SH-SY5Y (cell line): Measurements from ENCODE around the gene TNNI3.

Source experiments
- GATA2 ChIP-seq: IDR thresholded peaks from 2 replicates; pipeline ENCODE4 v1.6.1; 2011; ENCODE audit warnings: mild to moderate bottlenecking, low read depth, low read length
- GATA3 ChIP-seq: IDR thresholded peaks from 2 replicates; pipeline ENCODE4 v1.6.1; 2011; ENCODE audit warnings: low read depth, mild to moderate bottlenecking, low read length, moderate library complexity

- TF ChIP-seq GATA2 (no peak), GATA3 (no peak)
Observed at GRCh38 chr19:55196803-55197202, 39.3 kb upstream of the TNNI3 start.
